ENCODE results near the gene SP1.

DNA sequence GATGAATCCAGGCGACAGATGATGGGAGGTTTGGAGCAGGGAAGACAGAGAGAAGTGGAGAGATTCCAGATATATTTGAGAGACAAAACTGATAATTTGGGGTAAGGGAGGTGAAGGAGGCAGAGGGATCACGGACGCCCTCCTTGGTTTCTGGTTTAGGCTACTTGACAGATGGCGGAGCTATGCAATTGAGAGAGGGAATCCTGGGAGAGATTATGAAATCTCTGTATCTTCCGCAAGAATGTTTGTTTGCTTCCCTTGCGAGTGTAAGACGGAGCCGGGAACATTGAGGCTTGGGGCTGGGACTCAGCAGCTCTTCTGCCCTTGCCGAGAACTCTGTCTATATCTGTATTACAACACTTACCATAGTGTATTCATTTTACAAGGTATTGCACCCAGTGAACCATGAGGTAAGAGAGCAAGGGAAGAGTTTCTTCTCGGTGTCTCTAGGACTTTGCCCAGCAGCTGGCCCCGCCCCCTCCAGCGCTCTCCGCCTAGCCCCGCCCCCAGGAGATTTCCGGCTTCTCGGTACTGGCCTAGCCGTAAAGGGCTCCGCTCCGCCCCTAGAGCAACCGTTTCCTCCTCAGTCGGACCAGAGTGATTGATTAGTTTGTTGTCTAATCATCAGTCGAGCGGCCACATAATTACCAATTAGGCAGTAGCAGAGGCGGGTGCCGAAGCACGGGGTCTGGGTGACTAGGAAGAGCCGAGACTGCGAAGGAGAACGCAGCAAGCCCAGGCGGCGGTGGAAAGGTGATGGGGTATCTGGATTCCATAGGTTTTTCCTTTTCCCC lies 61.3 kb downstream of the SP1 start, which contains the start of gene PRR13:
- TF ChIP-seq STAT5B (CRISPR knock-in tag; IDR thresholded peaks at IDR 0.05) (no peak), POLR2A (conservative IDR thresholded peaks at IDR 0.05) (peak; percentile 98), PHB (CRISPR knock-in tag; IDR thresholded peaks at IDR 0.05) (no peak)
- TF ChIP-seq, protein P1, sequence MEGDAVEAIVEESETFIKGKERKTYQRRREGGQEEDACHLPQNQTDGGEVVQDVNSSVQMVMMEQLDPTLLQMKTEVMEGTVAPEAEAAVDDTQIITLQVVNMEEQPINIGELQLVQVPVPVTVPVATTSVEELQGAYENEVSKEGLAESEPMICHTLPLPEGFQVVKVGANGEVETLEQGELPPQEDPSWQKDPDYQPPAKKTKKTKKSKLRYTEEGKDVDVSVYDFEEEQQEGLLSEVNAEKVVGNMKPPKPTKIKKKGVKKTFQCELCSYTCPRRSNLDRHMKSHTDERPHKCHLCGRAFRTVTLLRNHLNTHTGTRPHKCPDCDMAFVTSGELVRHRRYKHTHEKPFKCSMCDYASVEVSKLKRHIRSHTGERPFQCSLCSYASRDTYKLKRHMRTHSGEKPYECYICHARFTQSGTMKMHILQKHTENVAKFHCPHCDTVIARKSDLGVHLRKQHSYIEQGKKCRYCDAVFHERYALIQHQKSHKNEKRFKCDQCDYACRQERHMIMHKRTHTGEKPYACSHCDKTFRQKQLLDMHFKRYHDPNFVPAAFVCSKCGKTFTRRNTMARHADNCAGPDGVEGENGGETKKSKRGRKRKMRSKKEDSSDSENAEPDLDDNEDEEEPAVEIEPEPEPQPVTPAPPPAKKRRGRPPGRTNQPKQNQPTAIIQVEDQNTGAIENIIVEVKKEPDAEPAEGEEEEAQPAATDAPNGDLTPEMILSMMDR (IDR thresholded peaks at IDR 0.05 in 2 of 3, conservative IDR thresholded peaks at IDR 0.05 in 1 of 3; ENCODE audit: insufficient read depth in 2 of 3, low read depth in 1 of 3, low read length in 3 of 3), result no peak
